GM12874 (cell line): ENCODE measurements around the gene ERP27.

Source experiments
- TF ChIP-seq, protein P1 (sequence below): IDR thresholded peaks from 2 replicates; pipeline ENCODE4 v1.5.1; 2011; ENCODE audit warnings: low read depth, mild to moderate bottlenecking, control low read depth, low read length, moderate library complexity; ENCODE audit not compliant: insufficient read depth

Gene ERP27

DNA sequence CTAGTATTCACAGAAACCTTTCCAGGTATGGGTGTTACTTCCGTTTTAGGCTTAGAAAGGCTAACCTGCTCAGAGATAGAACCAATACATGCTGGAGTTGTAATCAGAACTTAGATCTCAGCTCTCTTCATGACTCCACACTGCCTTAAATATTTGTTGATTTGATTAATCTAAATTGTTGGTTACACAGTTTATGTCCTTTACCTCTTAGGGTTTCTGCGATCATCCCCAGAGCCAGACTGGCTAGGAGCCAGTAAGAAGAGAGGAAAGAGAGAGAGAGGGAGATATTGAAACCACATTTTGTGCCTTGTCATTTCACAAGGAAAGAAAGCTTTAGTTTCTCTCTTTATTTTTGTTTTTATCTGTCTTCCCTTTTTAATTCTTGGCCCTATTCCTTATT is 35.9 kb downstream of the ERP27 start:
- TF ChIP-seq, protein P1, sequence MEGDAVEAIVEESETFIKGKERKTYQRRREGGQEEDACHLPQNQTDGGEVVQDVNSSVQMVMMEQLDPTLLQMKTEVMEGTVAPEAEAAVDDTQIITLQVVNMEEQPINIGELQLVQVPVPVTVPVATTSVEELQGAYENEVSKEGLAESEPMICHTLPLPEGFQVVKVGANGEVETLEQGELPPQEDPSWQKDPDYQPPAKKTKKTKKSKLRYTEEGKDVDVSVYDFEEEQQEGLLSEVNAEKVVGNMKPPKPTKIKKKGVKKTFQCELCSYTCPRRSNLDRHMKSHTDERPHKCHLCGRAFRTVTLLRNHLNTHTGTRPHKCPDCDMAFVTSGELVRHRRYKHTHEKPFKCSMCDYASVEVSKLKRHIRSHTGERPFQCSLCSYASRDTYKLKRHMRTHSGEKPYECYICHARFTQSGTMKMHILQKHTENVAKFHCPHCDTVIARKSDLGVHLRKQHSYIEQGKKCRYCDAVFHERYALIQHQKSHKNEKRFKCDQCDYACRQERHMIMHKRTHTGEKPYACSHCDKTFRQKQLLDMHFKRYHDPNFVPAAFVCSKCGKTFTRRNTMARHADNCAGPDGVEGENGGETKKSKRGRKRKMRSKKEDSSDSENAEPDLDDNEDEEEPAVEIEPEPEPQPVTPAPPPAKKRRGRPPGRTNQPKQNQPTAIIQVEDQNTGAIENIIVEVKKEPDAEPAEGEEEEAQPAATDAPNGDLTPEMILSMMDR = no peak

DNA sequence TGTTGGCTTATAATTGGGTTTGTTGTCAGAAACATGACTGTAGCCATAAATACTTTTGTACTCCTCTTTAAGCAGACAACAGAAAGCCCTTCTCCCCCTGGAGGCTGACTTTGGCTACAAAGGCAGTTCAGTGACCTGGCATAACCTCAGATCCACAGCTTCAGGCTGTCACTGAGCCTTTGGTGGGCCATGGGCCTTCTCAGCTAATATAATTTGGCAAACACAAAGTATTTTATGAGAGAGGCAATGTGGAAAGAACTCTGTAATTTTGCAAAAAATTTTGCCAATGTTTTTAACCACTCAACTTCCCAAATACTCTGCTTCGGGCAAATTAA is 37.1 kb downstream of the ERP27 start:
- TF ChIP-seq, protein P1 = no peak

DNA sequence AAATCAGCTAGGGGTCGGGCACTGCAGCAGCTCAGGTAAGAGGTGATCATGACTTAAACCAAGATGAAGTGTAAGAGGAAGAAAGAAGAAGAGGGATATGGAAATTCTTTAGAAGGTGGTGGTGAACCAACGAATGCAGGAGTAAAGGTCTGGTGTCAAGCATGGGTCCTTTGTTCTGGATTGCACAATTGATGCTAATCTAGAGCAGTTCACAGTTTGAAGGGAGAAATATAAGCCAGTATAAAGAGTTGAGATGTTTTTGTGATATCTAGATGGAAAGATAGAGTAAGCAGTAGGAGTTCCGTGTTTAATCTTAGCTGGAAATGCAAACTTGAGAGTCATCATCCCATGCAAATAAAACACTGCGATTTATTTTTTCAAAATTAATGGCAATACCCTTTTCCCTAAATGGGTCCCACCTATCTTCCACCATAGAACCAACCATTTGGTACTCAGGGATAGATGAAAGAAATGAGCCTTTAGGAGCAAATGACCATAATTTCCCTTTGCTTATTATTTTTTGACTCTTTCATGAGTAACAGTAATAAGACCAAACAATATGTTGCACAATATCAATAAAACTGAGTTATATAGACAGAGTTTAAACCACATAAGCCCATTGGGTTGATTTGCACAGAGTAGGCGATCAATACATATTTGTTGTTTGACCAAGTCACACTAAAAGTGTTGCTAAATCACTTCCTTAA is 37.7 kb downstream of the ERP27 start:
- TF ChIP-seq, protein P1 = no peak

DNA sequence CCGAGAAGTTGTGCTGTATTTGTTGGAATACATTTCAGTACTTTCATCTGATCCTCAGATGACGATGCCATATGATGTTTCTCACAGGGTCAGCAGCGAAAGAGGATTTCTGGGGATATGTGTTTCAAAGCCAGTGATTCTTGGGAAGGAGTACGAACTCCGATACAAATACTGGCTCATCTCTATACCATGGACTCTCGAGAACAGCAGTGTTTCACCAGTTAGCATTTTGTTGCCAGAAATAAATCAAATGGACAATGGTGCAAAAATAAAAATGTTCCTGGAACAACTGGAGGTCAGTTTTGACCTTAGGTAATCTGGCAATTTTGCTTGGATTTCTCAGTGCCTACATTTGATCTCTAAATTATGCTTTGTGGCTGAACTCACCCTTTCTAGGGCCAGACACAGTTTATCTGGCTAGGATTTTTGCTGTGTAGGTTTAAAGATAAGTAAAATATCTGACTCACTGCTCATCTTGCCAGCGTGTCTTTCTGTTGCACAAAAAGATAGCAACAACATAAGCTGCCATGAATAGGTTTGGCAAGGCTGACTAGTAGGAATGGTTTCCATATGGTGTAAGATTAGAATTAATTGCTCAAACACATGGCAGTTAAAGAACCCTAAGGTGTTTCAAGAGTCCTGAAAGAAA is 41.7 kb downstream of the ERP27 start:
- TF ChIP-seq, protein P1 = no peak

DNA sequence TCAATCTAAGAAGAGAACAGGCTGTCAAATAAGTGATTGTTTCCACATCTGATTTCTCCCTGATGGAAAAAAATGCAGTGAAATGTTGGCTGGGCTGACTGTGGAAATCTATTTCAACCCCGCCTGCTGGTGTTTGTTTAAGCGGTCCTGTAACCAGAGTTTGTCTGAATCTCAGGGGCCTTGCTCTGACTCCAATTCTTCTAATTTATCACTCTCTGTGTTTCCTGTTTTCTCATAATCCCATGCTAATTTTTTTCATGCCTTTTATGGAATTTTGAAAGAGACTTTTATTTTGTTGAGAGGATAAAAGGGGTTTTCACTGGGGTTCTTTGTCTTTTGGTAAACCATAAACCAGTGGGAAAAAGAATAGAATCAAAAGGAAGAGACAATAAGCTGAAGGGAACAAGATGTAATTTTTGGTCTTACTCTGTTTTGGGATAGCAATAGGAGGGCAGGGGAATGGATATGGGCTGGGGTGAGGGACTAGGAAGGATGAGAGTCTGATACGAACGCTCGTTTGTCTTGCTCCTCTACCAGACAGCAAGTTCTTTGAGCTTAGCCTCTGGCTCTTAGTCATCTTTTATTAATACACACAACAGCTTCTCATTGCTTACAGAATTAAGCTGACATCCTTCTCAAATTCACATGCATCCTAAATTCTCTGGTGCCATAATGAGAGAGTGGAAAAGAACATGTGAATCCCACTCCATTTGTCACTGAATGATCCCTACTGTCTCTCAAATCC is 44.7 kb downstream of the ERP27 start:
- TF ChIP-seq, protein P1 = no peak

DNA sequence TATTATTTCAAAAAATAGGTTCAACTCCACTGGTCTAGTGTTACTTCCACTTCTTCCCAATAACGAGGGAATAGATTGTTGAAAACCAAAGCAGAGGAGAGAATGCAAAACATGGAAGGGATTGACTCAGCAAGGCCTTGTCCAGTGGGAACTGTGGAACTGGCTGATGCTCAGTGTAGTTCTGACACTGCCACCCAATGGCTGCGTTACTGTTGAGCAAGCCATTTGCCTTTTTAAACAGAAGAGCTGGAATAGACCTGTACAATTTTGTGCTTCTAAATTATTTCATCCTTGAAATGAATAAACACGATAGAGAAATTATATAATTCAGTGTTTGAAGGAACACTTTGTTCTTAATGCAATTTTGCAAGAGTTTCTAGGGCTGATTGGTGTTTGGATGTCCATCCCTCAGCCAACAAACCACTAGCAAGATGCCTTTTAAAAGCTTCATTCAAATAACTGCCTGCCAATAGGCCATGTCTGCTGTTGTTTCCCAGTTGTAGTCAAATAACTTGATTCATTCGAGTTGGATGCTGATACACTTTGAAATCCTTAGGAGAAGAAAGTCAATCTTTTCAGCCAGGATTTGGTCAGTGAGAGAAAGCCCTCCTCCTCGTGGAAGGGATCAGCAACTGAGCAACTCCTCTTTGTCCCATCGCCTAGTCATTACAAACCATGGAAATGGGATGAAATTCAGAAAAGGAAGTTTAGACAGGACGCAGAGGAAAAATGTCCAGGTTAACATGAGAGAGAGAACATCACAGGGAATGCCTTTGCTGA is 45.4 kb downstream of the ERP27 start:
- TF ChIP-seq, protein P1 = no peak

DNA sequence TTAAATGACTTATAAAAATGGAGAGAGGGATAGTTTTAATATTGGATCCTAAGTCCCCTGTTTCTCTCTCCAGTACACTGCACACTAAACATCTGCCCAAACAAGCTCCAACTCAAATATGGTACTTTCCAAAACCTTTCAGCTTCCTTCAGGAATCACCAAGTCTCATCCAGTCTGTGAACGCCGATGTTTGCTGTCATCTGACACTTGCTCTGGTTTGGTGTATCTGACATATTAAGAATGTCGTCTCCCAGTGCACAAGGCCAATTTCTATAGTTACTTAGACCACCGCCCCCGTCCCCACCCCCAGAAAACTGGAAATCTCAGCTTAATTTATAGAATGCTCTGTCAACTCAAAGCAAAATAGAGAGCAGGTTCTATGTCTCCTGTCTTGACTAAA is 47.6 kb downstream of the ERP27 start:
- TF ChIP-seq, protein P1 = no peak
